ENCODE results near the gene OSBPL3.

Gene OSBPL3

DNA sequence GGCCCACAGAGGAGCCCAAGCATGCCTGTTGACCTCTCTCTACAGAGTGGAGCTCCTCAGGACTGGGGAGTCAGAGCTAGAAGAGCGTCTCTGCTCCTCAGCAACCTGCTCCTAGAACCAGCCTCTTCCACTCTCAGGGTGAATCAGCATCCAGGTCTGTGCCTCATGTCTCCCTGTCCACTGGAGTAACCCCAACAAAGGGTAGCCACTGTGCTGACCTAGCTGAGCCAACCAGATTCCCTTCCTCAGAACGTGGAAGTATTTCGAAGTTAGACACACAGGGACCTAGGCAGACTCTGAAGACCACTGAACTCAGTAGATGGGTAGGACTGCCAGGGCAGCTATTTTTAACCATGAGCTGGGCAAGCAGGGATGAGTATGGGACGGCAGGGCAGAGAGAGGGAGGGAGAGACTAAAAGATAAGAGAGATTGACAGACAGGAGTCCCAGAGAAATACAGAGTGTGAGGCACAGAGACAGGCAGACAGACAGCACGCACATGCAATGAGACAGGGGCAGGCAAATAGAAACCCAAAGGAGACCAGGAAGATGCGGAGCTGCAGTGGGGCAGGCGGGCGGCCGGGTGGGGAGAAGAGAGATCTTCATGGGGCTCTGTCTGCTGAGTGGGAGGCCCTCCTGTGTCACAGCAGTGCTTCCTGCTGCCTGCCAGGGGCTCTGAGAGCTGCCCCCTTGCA is 56.7 kb downstream of the OSBPL3 start:
- TF ChIP-seq CTCF (IDR thresholded peaks at IDR 0.05; ENCODE audit: control insufficient read depth, extremely low read depth, insufficient read depth): no peak
- no peak for DNase-seq (ENCODE audit: low read depth)
- H3K4me3 ChIP-seq (ENCODE audit: low read depth, low read length): no peak overlapping the region

- H3K4me3 ChIP-seq (ENCODE audit: low read depth, low read length): no peak overlapping the region
- no peak for DNase-seq (ENCODE audit: low read depth)
- TF ChIP-seq CTCF (IDR thresholded peaks at IDR 0.05; ENCODE audit: control insufficient read depth, extremely low read depth, insufficient read depth): no peak
Observed at GRCh38 chr7:24922099-24922773, 57.7 kb downstream of the OSBPL3 start.

- TF ChIP-seq CTCF (IDR thresholded peaks at IDR 0.05; ENCODE audit: control insufficient read depth, extremely low read depth, insufficient read depth): no peak
- H3K4me3 ChIP-seq (ENCODE audit: low read depth, low read length): no peak overlapping the region
- no peak for DNase-seq (ENCODE audit: low read depth)
Observed at GRCh38 chr7:24921362-24921679, 58.7 kb downstream of the OSBPL3 start.

GRCh38 chr7:24920451-24921361 is 59.3 kb downstream of the OSBPL3 start:
- no peak for DNase-seq (ENCODE audit: low read depth)
- TF ChIP-seq CTCF (IDR thresholded peaks at IDR 0.05; ENCODE audit: control insufficient read depth, extremely low read depth, insufficient read depth): no peak
- H3K4me3 ChIP-seq (ENCODE audit: low read depth, low read length): no peak overlapping the region

DNA sequence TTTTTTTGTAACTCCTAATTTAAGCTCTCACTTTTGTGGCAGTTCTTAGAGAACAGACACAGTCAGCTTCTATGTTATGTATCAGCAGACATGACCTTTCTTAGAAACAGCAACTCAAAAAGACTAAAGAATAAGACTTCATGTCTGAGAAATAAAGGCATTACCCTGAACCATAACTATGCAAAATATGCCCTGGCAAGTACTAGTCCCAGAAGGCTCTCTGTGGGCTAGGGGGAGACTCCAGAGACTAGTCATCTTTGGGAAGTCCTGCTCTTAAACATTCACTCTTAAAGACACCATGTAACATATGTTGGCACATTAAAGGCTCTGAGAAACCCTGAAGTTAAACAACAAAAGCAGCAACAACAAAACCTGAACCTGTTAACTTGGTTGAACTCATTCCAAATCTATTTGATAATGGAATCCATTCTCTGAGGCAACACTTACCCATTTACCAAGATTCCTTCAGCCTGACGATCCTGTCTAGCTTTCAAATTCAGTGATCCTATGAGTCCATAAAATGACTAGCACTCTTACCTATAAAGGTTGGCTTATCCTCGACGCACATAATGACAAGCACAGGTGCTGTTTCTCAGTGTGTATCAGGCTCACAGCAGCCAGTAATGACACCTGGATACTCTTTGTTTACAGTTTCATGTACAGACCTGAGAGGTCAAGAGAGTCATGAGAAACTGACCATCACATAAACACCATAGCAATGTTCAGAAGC is 62.3 kb downstream of the OSBPL3 start:
- no peak for DNase-seq (ENCODE audit: low read depth)
- TF ChIP-seq CTCF (IDR thresholded peaks at IDR 0.05; ENCODE audit: control insufficient read depth, extremely low read depth, insufficient read depth): no peak
- no peak overlapping the region for H3K4me3 ChIP-seq (ENCODE audit: low read depth, low read length)

DNA sequence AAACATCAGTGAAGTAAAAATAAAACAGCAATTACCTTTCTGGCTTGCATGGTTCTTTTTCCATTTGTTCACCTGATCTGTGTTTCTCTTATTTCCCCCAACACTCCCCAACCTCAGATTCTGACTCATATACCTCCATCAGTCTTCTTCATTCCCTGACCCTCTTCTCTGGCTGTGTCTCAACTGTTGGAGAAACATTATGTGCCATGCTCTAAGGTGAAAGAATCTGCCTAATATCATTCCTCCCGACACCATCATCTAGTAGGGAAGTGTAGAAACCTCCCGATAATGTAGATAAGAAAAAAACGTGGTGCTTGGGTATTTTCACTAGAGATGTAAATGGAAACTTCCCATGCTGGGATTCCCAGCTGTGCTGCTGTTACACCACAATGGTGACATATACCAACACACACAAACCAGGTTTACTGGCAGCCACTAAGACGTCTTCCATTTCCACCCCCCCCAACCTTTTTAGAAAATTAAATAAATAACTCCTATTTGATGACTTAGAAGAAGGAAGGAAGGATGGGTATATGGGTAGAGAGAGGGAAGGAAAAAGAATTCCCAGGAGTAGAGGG is 63.4 kb downstream of the OSBPL3 start:
- no peak for TF ChIP-seq CTCF (IDR thresholded peaks at IDR 0.05; ENCODE audit: control insufficient read depth, extremely low read depth, insufficient read depth)
- DNase-seq (ENCODE audit: low read depth): no peak
- no peak overlapping the region for H3K4me3 ChIP-seq (ENCODE audit: low read depth, low read length)
